ENCODE results near the gene NEDD4L.

NEDD4L gene

GRCh38 chr18:58052960-58053359, 8.9 kb downstream of the NEDD4L start:
- DNase-seq (ENCODE audit: low spot score): no peak

GRCh38 chr18:58054041-58054781, 10.2 kb downstream of the NEDD4L start:
- no peak for DNase-seq (ENCODE audit: low spot score)

GRCh38 chr18:58055890-58056558, 12.0 kb downstream of the NEDD4L start:
- DNase-seq (ENCODE audit: low spot score): no peak

GRCh38 chr18:58056852-58057251, 12.8 kb downstream of the NEDD4L start:
- DNase-seq (ENCODE audit: low spot score): no peak

GRCh38 chr18:58057291-58057965, 13.4 kb downstream of the NEDD4L start:
- no peak for DNase-seq (ENCODE audit: low spot score)

- DNase-seq (ENCODE audit: low spot score): no peak
These were observed 14.7 kb downstream of the NEDD4L start for GRCh38 chr18:58058720-58059119.

GRCh38 chr18:58060254-58060653, 16.2 kb downstream of the NEDD4L start:
- no peak for DNase-seq (ENCODE audit: low spot score)

- no peak for DNase-seq (ENCODE audit: low spot score)
These were observed 17.3 kb downstream of the NEDD4L start for GRCh38 chr18:58061349-58061748.

GRCh38 chr18:58064406-58064998, 20.5 kb downstream of the NEDD4L start:
- no peak for DNase-seq (ENCODE audit: low spot score)

- no peak for DNase-seq (ENCODE audit: low spot score)
These were observed 21.9 kb downstream of the NEDD4L start for GRCh38 chr18:58065956-58066355.

GRCh38 chr18:58067601-58068000, 23.6 kb downstream of the NEDD4L start:
- DNase-seq (ENCODE audit: low spot score): no peak

GRCh38 chr18:58069099-58069498, 25.1 kb downstream of the NEDD4L start:
- no peak for DNase-seq (ENCODE audit: low spot score)

- DNase-seq (ENCODE audit: low spot score): no peak
These were observed 25.8 kb downstream of the NEDD4L start for GRCh38 chr18:58069721-58070292.

GRCh38 chr18:58076052-58076451, 32.0 kb downstream of the NEDD4L start:
- no peak for DNase-seq (ENCODE audit: low spot score)

- no peak for DNase-seq (ENCODE audit: low spot score)
These were observed 33.3 kb downstream of the NEDD4L start for GRCh38 chr18:58077329-58077728.

- DNase-seq (ENCODE audit: low spot score): no peak
These were observed 35.0 kb downstream of the NEDD4L start for GRCh38 chr18:58078889-58079573.

- DNase-seq (ENCODE audit: low spot score): no peak
These were observed 36.4 kb downstream of the NEDD4L start for GRCh38 chr18:58080451-58080850.

GRCh38 chr18:58087928-58088690, 44.1 kb downstream of the NEDD4L start:
- no peak for DNase-seq (ENCODE audit: low spot score)

GRCh38 chr18:58088691-58089065, 44.7 kb downstream of the NEDD4L start:
- no peak for DNase-seq (ENCODE audit: low spot score)

- DNase-seq (ENCODE audit: low spot score): no peak
These were observed 47.1 kb downstream of the NEDD4L start for GRCh38 chr18:58091099-58091611.

- DNase-seq (ENCODE audit: low spot score): no peak
These were observed 49.3 kb downstream of the NEDD4L start for GRCh38 chr18:58093311-58093803.
